Mucosa of descending colon (tissue), 3 donors: ENCODE results near the gene CST4. TPM values are rescaled to one million over a fixed set of nuclear protein-coding genes. Genes with fewer than 3 reads are reported as not detected.

ENCODE experiments used
- ATAC-seq: fragments of 200-7000 bp; cut with Tn5 transposase; one replicate; pipeline ENCODE4 v1.9.1; 2020; ENCODE audit warnings: mild to moderate bottlenecking, moderate library complexity
- DNase-seq, 3 donors: peaks; one replicate each; pipeline ENCODE4 v3.0.0-alpha.2; 2020
- H3K36me3 ChIP-seq: fragments of 200-600 bp; one replicate; pipeline ENCODE4 v1.8.0; 2021; ENCODE audit warnings: low read depth, mild to moderate bottlenecking
- H3K4me1 ChIP-seq: fragments of 200-600 bp; one replicate; pipeline ENCODE4 v1.8.0; 2021; ENCODE audit warnings: low read depth, mild to moderate bottlenecking
- H3K4me3 ChIP-seq: fragments of 200-600 bp; one replicate; pipeline ENCODE4 v1.8.0; 2021; ENCODE audit warnings: mild to moderate bottlenecking
- H3K9me3 ChIP-seq: fragments of 200-600 bp; one replicate; pipeline ENCODE4 v1.8.0; 2021; ENCODE audit warnings: mild to moderate bottlenecking
- CTCF ChIP-seq: fragments of 200-600 bp; IDR thresholded peaks from one replicate; pipeline ENCODE4 v1.8.0; 2022; ENCODE audit warnings: antibody characterized with exemption, mild to moderate bottlenecking
- intact Hi-C, 2 donors: fragments of 100-400 bp; cut with DNase I in 1 of 2; cut with micrococcal nuclease in 1 of 2; formaldehyde crosslinking; loops; one replicate each; pipeline versions ENCODE4 v1.11.0 to v1.11.1; 2022; cut with DNase I, micrococcal nuclease
- total RNA-seq, 3 donors: library from RNA; stranded (reverse); fragmentation: NEBNext Ultra II Directional in 2 of 3; extraction: Animal tissue kit (Norgen Biotek cat#: 25700) in 2 of 3; gene quantifications; one replicate each; pipeline versions ENCODE4 v1.2.1 to v1.2.4, GENCODE V29; 2021 to 2023
- donor health status: DM: no; HTN: no; CAD: no; lungs with moderate emphysema.
- donor health status: DM: no; HTN: no; CAD: no.
- donor health status: DM: no; HTN: yes; CAD: no.

Gene CST4
- total RNA-seq, 3 donors from 2014 or later: not detected

GRCh38 chr20:23680146-23680545 is 8.7 kb downstream of the CST4 start:
- ATAC-seq (no peak), DNase-seq (no peak)
- no peak overlapping the region for H3K4me3 ChIP-seq
- intact Hi-C loops: no loop called here
- H3K9me3 ChIP-seq: no peaks in the 10 kb centered on the region
- no peak for TF ChIP-seq CTCF
- no peaks in the 10 kb centered on the region for H3K36me3 ChIP-seq
- no peaks in the 10 kb centered on the region for H3K4me1 ChIP-seq

- no peak overlapping the region for H3K4me3 ChIP-seq
- H3K9me3 ChIP-seq: no peaks in the 10 kb centered on the region
- TF ChIP-seq CTCF: no peak
- no peak for DNase-seq
- H3K4me1 ChIP-seq: no peaks in the 10 kb centered on the region
- intact Hi-C loops: no loop called here
- H3K36me3 ChIP-seq: no peaks in the 10 kb centered on the region
- no peak for ATAC-seq
Measured at GRCh38 chr20:23679133-23680092, 9.4 kb downstream of the CST4 start.

GRCh38 chr20:23673209-23673608 is 15.6 kb downstream of the CST4 start:
- intact Hi-C loops: no loop called here
- no peaks in the 10 kb centered on the region for H3K36me3 ChIP-seq
- no peaks in the 10 kb centered on the region for H3K9me3 ChIP-seq
- H3K4me1 ChIP-seq: no peaks in the 10 kb centered on the region
- DNase-seq (no peak), ATAC-seq (no peak)
- H3K4me3 ChIP-seq: no peak overlapping the region
- no peak for TF ChIP-seq CTCF

GRCh38 chr20:23672158-23672557 is 16.7 kb downstream of the CST4 start:
- Histone ChIP-seq H3K36me3 (no peaks in the 10 kb centered on the region), H3K4me1 (no peaks in the 10 kb centered on the region), H3K9me3 (no peaks in the 10 kb centered on the region), H3K4me3 (no peak overlapping the region)
- ATAC-seq (no peak), DNase-seq (no peak)
- intact Hi-C loops: no loop called here
- no peak for TF ChIP-seq CTCF

- no peak for DNase-seq
- ATAC-seq: no peak
Measured at GRCh38 chr20:23671479-23671878, 17.4 kb downstream of the CST4 start.

More at GRCh38 chr20:23671479-23671878, 17.4 kb downstream of the CST4 start:
- intact Hi-C loops: no loop called here
- Histone ChIP-seq H3K36me3 (no peaks in the 10 kb centered on the region), H3K4me3 (no peak overlapping the region), H3K4me1 (no peaks in the 10 kb centered on the region), H3K9me3 (no peaks in the 10 kb centered on the region)
- no peak for TF ChIP-seq CTCF
